ENCODE measurements around the gene OGG1.

DNA sequence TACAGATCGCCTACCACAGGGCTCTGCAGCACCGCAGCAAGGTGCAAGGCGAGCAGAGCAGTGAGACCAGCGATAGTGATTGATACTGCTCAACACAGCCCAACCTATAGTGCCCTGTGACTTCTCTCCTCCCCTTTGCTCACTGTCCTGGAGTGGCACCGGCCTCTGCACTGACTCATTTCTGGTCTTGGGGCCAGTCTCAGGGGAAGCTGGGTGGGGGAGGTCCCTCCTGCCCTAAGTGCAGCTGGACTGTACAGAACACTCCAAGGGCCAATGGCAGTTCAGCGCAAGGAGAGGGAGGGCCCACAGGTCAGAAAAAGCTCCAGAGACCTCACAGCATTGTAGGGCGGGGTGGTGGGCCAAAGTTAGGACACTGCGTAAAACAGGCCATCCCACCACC is 2.5 kb upstream of the OGG1 start:
- TF ChIP-seq CTCF (IDR thresholded peaks at IDR 0.05; ENCODE audit: low read depth, low read length), result no peak
- TF ChIP-seq POLR2A (IDR thresholded peaks at IDR 0.05; ENCODE audit: extremely low read depth, insufficient read length), result no peak

Measured in NB4 (cell line).